Stimulated activated CD8-positive, alpha-beta memory T cell treated with anti-CD3 and anti-CD28 coated beads, Interleukin-7, amount 100 ng/mL, for 48 hours (primary cell): ENCODE measurements around the gene CRX.
"Not testable (repeated sequence)": the region's sequence is repeated elsewhere in the genome, so short reads cannot be mapped to it uniquely, and the experiment has no call there.

Source experiments
- DNase-seq, 2 donors: peaks; one replicate each; pipeline ENCODE4 v3.0.0-alpha.2; 2020; ENCODE audit warnings: low read depth in 1 of 2; ENCODE audit errors: extremely low read depth in 1 of 2

Gene CRX

DNA sequence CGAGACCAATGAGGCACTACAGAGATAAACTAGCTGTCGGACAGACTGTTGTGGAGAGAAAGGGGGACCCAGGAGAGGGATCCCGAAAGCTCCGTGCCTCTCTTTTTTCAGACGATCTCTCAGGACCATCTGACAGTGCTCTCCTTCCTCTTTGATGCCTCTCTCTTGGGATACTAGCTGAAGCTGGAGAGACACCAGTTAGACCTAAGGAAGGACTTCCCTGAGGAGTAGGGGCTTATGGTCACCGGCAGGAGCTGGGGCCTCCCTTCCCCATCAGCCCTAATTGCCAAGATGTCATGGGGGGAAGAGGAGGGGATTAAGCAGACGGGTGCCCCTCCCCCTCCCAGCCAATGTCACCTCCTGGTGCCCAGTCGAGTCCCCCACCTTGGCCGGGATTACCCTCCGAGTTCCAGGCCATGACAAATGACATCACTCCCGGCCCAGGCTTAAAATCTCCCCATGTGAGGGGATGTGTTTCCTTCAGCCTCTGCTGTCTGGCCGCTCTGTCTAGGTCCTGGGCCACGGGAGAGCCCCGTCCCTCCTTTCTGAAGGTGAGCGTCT, at the start of gene CRX:
CRX (plus strand) TSS at position 478 of the 561 bp plus-strand sequence. CDS start 12,507 bp downstream, outside the sequence.
- DNase-seq, result no peak

DNA sequence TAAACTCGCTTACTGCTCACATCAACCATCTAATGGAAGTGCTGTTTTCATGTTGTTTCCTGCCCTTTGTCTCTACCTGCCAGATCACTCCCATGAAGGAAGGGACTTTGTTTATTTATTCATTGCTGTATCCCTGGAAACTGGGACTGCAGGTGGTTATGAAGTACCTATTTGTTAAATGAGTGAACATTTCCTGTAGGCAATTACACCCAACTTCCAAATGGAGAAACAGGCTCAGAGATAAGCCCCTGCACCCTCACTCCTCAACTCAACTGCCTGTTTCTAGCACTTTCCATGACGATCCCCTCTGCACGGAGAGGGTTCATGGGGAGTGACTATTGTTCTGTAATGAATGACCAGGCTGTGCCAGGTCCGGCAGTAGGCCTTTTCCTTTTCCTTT, 45.2 kb upstream of the CRX start:
- DNase-seq, result no peak

DNA sequence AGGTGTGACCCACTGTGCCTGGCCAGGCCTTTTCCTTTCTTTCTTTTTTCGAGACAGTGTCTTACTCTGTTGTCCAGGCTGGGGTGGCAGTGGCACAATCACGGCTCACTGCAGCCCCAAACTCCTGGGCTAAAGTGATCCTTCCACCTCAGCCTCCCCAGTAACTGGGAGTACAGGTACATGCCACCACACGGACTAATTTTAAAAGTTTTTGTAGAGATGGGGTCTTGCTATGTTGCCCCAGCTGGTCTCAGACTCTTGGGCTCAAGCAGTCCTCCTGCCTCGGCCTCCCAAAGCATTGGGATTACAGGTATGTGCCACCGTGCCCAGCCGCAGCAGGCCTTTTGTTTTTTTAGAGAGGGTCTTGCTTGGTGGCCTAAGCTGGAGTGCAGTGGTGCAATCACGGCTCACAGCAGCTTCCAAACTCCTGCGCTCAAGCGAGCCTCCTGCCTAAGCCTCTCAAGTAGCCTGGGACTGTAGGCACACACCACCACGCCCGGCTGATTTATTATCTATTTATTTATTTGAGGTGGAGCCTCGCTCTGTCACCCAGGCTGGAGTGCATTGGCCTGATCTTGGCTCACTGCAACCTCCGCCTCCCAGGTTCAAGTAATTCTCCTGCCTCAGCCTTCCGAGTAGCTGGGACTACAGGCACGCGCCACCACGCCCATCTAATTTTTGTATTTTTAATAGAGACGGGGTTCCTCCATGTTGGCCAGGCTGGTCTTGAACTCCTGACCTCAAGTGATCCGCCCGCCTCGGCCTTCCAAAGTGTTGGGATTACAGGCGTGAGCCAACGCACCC, 44.3 kb upstream of the CRX start:
- DNase-seq, result not testable (repeated sequence)

- DNase-seq, result peak; percentile 58 to 74
Observed at GRCh38 chr19:47778049-47778953, 43.4 kb upstream of the CRX start, which contains the start of gene SELENOW. TSS of gene SELENOW (plus strand) at chr19:47778703. CDS start at chr19:47778786, 83 bp downstream.

- no peak for DNase-seq
Observed at GRCh38 chr19:47778954-47779351, 42.8 kb upstream of the CRX start.

GRCh38 chr19:47779524-47780214, 42.1 kb upstream of the CRX start:
- DNase-seq, result no peak

GRCh38 chr19:47780215-47780551, 41.6 kb upstream of the CRX start:
- no peak for DNase-seq

GRCh38 chr19:47781590-47782262, 40.0 kb upstream of the CRX start:
- no peak for DNase-seq

DNA sequence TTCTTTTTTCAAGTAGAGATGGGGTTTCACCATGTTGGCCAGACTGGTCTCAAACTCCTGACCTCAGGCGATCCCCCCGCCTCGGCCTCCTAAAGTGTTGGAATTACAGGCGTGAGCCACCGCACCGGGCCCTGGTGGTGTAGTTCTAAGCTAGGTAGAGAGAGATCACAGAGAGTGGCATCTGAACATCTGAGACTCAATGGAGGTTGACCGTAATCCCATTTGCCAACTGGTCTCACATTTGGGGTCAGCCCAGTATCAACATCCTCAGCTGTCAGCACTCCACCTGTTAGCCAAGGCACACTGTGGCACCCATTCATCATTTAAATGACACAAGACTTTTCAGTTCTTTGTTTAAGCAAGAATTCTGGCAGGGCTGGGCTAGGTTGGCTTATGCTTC, 35.2 kb upstream of the CRX start:
- no peak for DNase-seq

DNA sequence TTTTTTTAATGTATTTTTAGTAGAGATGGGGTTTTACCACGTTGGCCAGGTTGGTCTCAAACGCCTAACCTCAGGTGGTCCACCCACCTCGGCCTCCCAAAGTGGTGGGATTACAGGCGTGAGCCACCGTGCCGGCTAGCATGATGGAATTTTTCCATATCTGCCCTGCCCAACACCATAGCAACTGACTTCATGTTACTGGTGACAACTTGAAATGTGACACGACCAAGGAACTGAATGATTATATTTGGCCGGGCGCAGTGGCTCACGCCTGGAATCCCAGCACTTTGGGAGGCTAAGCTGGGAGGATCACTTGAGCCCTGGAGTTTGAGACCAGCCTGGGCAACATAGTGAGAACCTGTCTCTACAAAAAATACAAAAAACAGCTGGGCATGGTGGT, 34.4 kb upstream of the CRX start:
- DNase-seq, result not testable (repeated sequence)

GRCh38 chr19:47789811-47790210, 31.9 kb upstream of the CRX start:
- DNase-seq, result not testable (repeated sequence)

GRCh38 chr19:47790398-47790814, 31.3 kb upstream of the CRX start:
- peak; percentile 59 to 77 for DNase-seq

DNA sequence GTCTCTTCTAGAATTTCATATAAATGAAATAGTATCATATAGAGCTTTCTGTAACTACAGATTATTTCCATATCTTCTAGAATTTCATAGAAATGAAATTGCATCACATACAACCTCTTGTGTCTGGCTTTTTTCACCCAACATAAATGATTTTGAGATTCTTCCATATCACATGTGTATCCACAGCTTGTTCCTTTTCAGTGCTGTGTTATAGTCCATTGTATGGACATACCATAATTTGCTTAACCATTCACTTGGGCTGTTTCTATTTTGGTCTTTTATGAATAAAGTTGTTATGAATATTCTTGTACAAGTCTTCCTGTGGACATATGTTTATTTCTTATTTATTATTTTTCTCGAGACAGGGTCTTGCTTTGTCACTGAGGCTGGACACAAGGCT, 29.1 kb upstream of the CRX start:
- DNase-seq, result no peak

GRCh38 chr19:47794526-47794925, 27.2 kb upstream of the CRX start:
- DNase-seq, result no peak

DNA sequence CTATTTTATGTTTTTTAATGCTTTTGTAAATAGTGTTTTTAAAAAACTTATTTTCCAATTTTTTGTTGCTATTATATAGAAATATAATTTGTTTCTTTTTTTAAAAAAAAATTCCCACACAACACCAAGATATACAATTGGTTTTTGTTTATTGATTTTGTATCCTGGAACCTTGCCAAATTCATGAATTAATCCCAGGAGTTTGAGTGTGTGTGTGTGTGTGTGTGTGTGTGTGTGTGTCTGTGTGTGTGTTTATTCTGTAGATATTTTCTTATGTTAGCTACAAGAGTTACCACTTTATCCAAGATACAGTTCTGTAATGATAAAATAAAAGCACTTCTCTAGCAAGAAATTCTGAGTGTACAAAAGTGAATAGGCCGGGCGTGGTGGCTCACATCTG, 25.0 kb upstream of the CRX start:
- DNase-seq, result no peak

- no peak for DNase-seq
Observed at GRCh38 chr19:47797996-47798903, 23.5 kb upstream of the CRX start.

DNA sequence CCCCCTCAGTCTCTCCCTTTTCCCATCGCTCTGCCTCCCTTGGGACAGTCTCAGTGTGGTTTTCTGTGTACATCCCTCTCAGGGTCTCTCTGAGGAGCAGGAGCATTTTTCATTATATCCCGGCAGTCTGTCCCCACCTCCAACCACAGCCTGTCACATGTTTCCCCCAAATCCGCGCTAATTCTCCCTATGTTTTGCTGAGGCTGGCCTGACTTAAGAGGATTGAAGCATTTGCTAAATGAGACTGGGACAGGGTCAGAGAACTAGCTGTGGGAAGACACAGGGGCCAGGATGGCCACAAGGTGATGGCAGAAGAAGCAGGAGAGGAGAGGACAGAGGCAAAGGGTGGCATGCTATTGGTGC, 22.9 kb upstream of the CRX start:
- DNase-seq, result no peak

DNA sequence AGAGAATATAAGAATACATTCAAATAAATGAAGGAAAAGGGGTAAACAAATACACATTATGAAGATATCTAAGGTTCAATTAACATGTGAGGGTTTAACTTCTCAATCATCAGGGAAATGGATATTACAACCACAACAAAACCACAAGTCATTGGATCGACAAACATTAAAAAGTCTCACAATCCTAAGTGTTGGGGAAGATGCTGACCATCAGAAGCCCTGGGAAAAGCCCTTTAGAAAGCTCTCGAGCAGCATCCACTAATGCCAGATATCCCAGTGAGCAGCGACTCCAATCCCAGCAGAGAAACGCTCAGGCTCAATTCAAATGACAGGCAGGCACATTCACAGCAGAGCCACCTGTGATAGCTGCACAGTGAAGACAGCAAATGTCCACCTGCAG, 20.5 kb upstream of the CRX start:
- DNase-seq, result no peak

DNA sequence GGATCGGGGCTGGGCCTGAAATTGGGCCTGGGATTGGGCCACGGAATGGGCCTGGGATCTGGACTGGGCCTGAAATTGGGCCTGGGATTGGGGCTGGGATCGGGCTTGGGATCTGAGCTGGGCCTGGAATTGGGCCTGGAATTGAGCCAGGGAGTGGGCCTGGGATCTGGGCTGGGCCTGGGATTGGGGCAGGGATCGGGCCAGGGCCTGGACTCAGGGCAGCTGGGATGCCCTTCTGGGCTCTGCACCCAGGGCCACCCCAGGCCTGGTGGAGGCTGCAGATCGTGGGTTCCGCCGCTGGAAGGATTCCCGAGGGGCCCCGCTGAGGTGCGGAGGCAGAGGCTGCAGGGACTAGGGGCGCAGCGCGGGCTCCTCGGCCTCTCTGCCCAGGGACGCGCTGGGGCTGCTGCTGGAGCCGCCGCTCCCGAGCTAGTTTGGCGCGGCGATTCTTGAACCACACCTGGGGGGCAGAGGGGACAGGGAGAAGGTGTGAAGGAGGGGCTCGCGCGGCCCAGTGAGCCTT, 19.2 kb upstream of the CRX start:
- DNase-seq, result no peak
